ENCODE data around the gene ZNF768. TPM values are rescaled to one million over a fixed set of nuclear protein-coding genes. Genes with fewer than 3 reads are reported as not detected.

Gene ZNF768
- total RNA-seq, 1 donor from 2014 or later = 45.6 TPM

DNA sequence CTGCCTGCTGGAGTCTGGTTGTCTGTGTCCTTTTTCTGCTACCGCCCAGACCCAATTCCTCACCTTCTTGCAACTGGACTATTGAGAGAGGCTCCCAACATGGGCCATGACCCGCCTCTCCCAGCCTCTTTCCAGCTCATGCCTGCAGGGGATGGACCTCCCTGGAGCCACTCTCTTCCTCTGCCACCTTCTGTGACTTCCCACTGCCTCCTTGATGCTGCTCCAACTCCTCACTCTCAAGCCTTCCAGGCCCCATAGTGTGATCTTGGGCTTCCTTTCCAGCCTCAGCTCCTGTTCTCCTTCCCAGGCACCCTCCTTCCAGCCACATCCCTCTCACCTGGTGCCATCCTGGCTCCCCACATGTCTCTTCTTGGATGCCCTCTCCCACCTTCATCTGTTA is 11.1 kb downstream of the ZNF768 start:
- Mint-ChIP-seq H3K4me3 (ENCODE audit: unreplicated experiment) (no peak overlapping the region), H3K27me3 (ENCODE audit: unreplicated experiment) (peaks cover 7% of the 10 kb centered on the region), H3K27ac (ENCODE audit: unreplicated experiment) (no peak overlapping the region), H3K9me3 (ENCODE audit: unreplicated experiment) (peaks cover 2% of the 10 kb centered on the region), H3K36me3 (ENCODE audit: unreplicated experiment) (no peaks in the 10 kb centered on the region), H3K4me1 (ENCODE audit: low read depth, unreplicated experiment) (no peaks in the 10 kb centered on the region)
- DNase-seq = no peak
- TF ChIP-seq, protein P1, sequence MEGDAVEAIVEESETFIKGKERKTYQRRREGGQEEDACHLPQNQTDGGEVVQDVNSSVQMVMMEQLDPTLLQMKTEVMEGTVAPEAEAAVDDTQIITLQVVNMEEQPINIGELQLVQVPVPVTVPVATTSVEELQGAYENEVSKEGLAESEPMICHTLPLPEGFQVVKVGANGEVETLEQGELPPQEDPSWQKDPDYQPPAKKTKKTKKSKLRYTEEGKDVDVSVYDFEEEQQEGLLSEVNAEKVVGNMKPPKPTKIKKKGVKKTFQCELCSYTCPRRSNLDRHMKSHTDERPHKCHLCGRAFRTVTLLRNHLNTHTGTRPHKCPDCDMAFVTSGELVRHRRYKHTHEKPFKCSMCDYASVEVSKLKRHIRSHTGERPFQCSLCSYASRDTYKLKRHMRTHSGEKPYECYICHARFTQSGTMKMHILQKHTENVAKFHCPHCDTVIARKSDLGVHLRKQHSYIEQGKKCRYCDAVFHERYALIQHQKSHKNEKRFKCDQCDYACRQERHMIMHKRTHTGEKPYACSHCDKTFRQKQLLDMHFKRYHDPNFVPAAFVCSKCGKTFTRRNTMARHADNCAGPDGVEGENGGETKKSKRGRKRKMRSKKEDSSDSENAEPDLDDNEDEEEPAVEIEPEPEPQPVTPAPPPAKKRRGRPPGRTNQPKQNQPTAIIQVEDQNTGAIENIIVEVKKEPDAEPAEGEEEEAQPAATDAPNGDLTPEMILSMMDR (IDR thresholded peaks at IDR 0.05; ENCODE audit: partially characterized antibody, unreplicated experiment) = no peak

DNA sequence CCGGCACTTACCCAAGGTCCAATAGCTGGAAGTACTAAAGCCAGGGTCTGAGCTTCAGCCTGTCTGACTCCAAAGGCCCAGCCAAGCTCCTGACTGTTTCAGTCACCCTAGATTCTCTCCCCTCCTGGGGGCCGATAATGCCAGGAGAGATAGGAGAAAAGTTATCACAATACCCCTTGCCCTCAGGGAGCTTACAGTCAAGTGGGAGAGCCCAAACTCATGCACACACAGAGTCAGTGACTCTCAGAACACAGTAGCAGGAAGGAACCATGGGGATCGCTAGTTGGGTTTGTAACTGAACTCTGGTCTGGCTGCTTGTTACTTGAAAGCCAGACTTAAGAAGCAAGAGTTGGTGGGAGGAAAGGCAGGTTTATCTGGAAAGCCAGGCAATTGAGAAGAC is 14.9 kb downstream of the ZNF768 start:
- H3K27ac Mint-ChIP-seq (ENCODE audit: unreplicated experiment) = no peak overlapping the region
- TF ChIP-seq, protein P1 (IDR thresholded peaks at IDR 0.05; ENCODE audit: partially characterized antibody, unreplicated experiment) = no peak

DNA sequence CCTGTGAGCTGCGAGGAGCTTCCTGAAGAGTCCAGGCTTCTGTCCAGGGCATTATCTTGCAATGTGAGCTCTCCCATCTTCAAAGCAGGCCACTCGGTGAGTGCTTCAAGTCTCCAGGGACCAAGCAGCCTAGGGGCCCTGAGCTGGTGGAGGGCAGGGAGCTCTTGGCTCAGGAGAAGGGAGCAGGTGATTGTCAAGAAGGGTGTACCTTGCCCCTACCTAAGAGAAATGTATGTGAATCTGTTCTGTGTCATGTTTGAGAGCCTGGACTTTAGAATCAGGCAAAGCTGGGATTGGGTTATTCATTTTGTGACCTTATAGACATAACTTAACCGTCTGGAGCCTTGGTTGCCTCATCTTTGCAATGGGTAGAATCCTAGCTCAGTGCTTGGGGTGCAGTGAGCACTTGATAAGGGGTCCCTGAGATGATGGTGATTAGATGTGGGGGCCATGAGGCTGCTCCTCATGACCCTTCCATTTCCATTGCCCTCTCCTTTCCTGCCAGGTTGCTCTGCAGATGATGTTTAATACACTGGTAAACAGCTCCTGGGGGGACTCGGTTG is 15.9 kb downstream of the ZNF768 start:
- Mint-ChIP-seq H3K27me3 (ENCODE audit: unreplicated experiment) (peaks cover 4% of the 10 kb centered on the region), H3K9me3 (ENCODE audit: unreplicated experiment) (no peaks in the 10 kb centered on the region), H3K36me3 (ENCODE audit: unreplicated experiment) (no peaks in the 10 kb centered on the region), H3K4me1 (ENCODE audit: low read depth, unreplicated experiment) (no peaks in the 10 kb centered on the region), H3K4me3 (ENCODE audit: unreplicated experiment) (no peak overlapping the region), H3K27ac (ENCODE audit: unreplicated experiment) (no peak overlapping the region)
- DNase-seq = no peak
- TF ChIP-seq, protein P1 (IDR thresholded peaks at IDR 0.05; ENCODE audit: partially characterized antibody, unreplicated experiment) = no peak

More for the DNA sequence above, 14.9 kb downstream of the ZNF768 start:
- Mint-ChIP-seq H3K4me1 (ENCODE audit: low read depth, unreplicated experiment) (no peaks in the 10 kb centered on the region), H3K4me3 (ENCODE audit: unreplicated experiment) (no peak overlapping the region), H3K9me3 (ENCODE audit: unreplicated experiment) (no peaks in the 10 kb centered on the region), H3K27me3 (ENCODE audit: unreplicated experiment) (peaks cover 4% of the 10 kb centered on the region), H3K36me3 (ENCODE audit: unreplicated experiment) (no peaks in the 10 kb centered on the region)
- no peak for DNase-seq

DNA sequence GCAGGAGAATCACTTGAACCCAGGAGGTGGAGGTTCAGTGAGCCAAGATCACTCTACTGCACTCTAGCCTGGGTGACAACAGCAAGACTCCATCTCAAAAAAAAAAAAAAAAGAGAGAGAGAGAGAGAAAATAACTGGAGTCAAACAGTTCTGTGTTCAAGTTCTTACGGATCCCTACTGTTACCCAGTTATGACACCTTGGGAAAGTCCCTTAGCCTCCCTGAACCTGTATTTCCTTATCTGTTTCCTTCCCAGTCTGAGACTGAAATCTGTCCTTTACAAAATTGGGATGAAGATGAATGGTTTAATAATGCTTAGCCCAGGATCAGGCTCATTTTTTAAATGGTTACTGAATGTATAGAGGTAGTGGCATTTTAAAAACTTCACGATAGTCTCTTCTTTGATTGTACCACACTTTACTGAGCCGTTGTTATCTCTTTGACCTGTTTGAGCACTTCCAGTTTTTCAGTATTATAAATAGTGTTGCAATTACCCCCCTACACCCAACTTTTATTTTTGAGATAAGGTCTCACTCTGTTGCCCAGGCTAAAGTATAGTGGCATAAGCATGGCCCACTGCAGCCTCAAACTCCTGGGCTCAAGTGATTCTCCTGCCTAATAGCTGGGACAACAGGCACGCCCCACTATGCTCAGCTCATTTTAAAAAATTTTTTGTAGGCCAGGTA is 17.1 kb downstream of the ZNF768 start:
- peaks cover 6% of the 10 kb centered on the region for H3K27me3 Mint-ChIP-seq (ENCODE audit: unreplicated experiment)
- H3K4me1 Mint-ChIP-seq (ENCODE audit: low read depth, unreplicated experiment) = no peaks in the 10 kb centered on the region
- no peaks in the 10 kb centered on the region for H3K36me3 Mint-ChIP-seq (ENCODE audit: unreplicated experiment)

More for the DNA sequence above, 17.1 kb downstream of the ZNF768 start:
- DNase-seq = no peak
- Mint-ChIP-seq H3K4me3 (ENCODE audit: unreplicated experiment) (no peak overlapping the region), H3K27ac (ENCODE audit: unreplicated experiment) (no peak overlapping the region), H3K9me3 (ENCODE audit: unreplicated experiment) (no peaks in the 10 kb centered on the region)
- TF ChIP-seq, protein P1 (IDR thresholded peaks at IDR 0.05; ENCODE audit: partially characterized antibody, unreplicated experiment) = no peak
